Astrocyte (in vitro differentiated cells and primary cell): Measurements from ENCODE around the gene LINGO4.

Source experiments
- CTCF ChIP-seq: IDR thresholded peaks from 2 replicates; pipeline ENCODE4 v1.5.1; 2011; ENCODE audit warnings: low read depth, mild to moderate bottlenecking, inconsistent platforms, low read length, moderate library complexity; ENCODE audit not compliant: insufficient read depth
- EZH2 ChIP-seq: IDR thresholded peaks from 2 replicates; pipeline ENCODE4 v1.6.1; 2012; ENCODE audit warnings: mild to moderate bottlenecking, low read length, inconsistent platforms; ENCODE audit not compliant: insufficient read depth

- TF ChIP-seq CTCF, result no peak
- TF ChIP-seq EZH2, result no peak
Observed at GRCh38 chr1:151851886-151852285, 46.7 kb upstream of the LINGO4 start.
